GM12872 (cell line): Measurements from ENCODE around the gene PGLYRP4.

Source experiments
- CTCF ChIP-seq: IDR thresholded peaks from 3 replicates; pipeline ENCODE4 v1.5.1; 2011; ENCODE audit warnings: low read depth, mild to moderate bottlenecking, low read length, moderate library complexity; ENCODE audit not compliant: insufficient read depth

Gene PGLYRP4

GRCh38 chr1:153322568-153322967 lies 26.1 kb downstream of the PGLYRP4 start:
- no peak for TF ChIP-seq CTCF

- no peak for TF ChIP-seq CTCF
Observed at GRCh38 chr1:153313288-153313687, 35.4 kb downstream of the PGLYRP4 start.

- no peak for TF ChIP-seq CTCF
Observed at GRCh38 chr1:153312570-153313186, 36.0 kb downstream of the PGLYRP4 start, which contains the start of gene PGLYRP3. Gene PGLYRP3, minus strand, starts transcription at chr1:153312952. Its CDS starts 2,287 bp downstream, at chr1:153310665.

- TF ChIP-seq CTCF, result no peak
Observed at GRCh38 chr1:153310526-153310925, 38.1 kb downstream of the PGLYRP4 start.

- TF ChIP-seq CTCF, result no peak
Observed at GRCh38 chr1:153309441-153309840, 39.2 kb downstream of the PGLYRP4 start.

- no peak for TF ChIP-seq CTCF
Observed at GRCh38 chr1:153308540-153308939, 40.1 kb downstream of the PGLYRP4 start.

GRCh38 chr1:153307221-153307600 lies 41.4 kb downstream of the PGLYRP4 start:
- TF ChIP-seq CTCF, result no peak
